Sigmoid colon (tissue), 7 donors: ENCODE results near the gene LPA. TPM values are rescaled to one million over a fixed set of nuclear protein-coding genes. Genes with fewer than 3 reads are reported as not detected.

Experiments used
- DNase-seq: peaks from one replicate; pipeline ENCODE4 v3.0.0-alpha.2; 2019
- H3K27ac ChIP-seq, 4 donors: fragments of 200-600 bp; sonication (generic); one replicate each; pipeline ENCODE4 v1.5.1; 2016 to 2019; ENCODE audit warnings: mild to moderate bottlenecking in 1 of 4
- H3K27me3 ChIP-seq, 3 donors: fragments of 200-600 bp; sonication (generic); one replicate each; pipeline ENCODE4 v1.5.1; 2019; ENCODE audit warnings: mild to moderate bottlenecking in 1 of 3
- H3K36me3 ChIP-seq, 4 donors: fragments of 200-600 bp; sonication (generic); one replicate each; pipeline ENCODE4 v1.5.1; 2016 to 2019
- H3K4me1 ChIP-seq, 4 donors: fragments of 200-600 bp; sonication (generic); one replicate each; pipeline ENCODE4 v1.5.1; 2017 to 2019
- H3K4me3 ChIP-seq, 4 donors: fragments of 200-600 bp; sonication (generic); one replicate each; pipeline ENCODE4 v1.5.1; 2017 to 2019; ENCODE audit warnings: mild to moderate bottlenecking in 2 of 4, moderate library complexity in 1 of 4
- H3K9me3 ChIP-seq, 4 donors: fragments of 200-600 bp in 3 of 4; sonication (generic) in 3 of 4; one replicate each; pipeline versions ENCODE4 v1.5.1 to v1.6.1; 2013 to 2019
- CTCF ChIP-seq, 4 experiments: fragments of 450-650 bp in 3 of 4; fragments of 200-600 bp in 1 of 4; IDR thresholded peaks; one replicate each; pipeline ENCODE4 v1.5.1; 2016 to 2019; ENCODE audit warnings: antibody characterized with exemption in 4 of 4, mild to moderate bottlenecking in 3 of 4, moderate library complexity in 2 of 4
- EP300 ChIP-seq, 4 donors: sonication (generic); formaldehyde crosslinking; IDR thresholded peaks; one replicate each; pipeline ENCODE4 v1.6.1; 2017; ENCODE audit warnings: antibody characterized with exemption in 4 of 4
- POLR2A ChIP-seq, 2 donors: fragments of 450-650 bp; IDR thresholded peaks; one replicate each; pipeline ENCODE4 v1.6.1; 2016; ENCODE audit warnings: antibody characterized with exemption in 2 of 2, mild to moderate bottlenecking in 2 of 2, moderate library complexity in 2 of 2
- POLR2AphosphoS5 ChIP-seq, 4 donors: sonication (generic); formaldehyde crosslinking; IDR thresholded peaks; one replicate each; pipeline ENCODE4 v1.6.1; 2017; ENCODE audit warnings: antibody characterized with exemption in 4 of 4
- WGBS, 2 donors: extraction: QIAGEN DNeasy Blood & Tissue Kit; methylation state at CpG; one replicate each; pipeline ENCODE4 v1.1.7; 2013; 5-methylcytosine and 5-hydroxymethylcytosine counted together
- intact Hi-C: fragments of 100-400 bp; cut with DNase I; formaldehyde crosslinking; loops from one replicate; pipeline ENCODE4 v1.15.1; 2023
- polyA plus RNA-seq, 3 donors: library from polyadenylated mRNA; stranded (reverse); fragments of 200-250 nt; gene quantifications; one replicate each; pipeline ENCODE4 v1.2.3, GENCODE V29; 2013
- total RNA-seq, 4 donors: library from RNA; depleted of rRNA; stranded (reverse); fragments of >200 nt; gene quantifications; one replicate each; pipeline ENCODE4 v1.1.0, GENCODE V29; 2016
- donor health status: healthy with polysubstance abuse.
- donor health status: Bipolar disorder and iron deficiency.
- donor health status: healthy.

LPA gene
- total and polyA plus RNA-seq, 7 donors = 0.01 TPM; not detected in 6

GRCh38 chr6:160487116-160487515 lies 177.0 kb downstream of the LPA start:
- Histone ChIP-seq H3K27ac (no peak overlapping the region), H3K36me3 (no peaks in the 10 kb centered on the region), H3K9me3 (no peaks in the 10 kb centered on the region), H3K27me3 (no peaks in the 10 kb centered on the region), H3K4me3 (no peak overlapping the region), H3K4me1 (no peaks in the 10 kb centered on the region)
- DNase-seq = no peak
- intact Hi-C loops = no loop called here
- WGBS, 2 donors = 92 to 95% methylated on average over 11 of the region's 11 CpGs
- TF ChIP-seq CTCF (IDR thresholded peaks at IDR 0.05) = no peak
- TF ChIP-seq POLR2A (IDR thresholded peaks at IDR 0.05) = no peak
- no peak for TF ChIP-seq EP300 (IDR thresholded peaks at IDR 0.05)
- TF ChIP-seq POLR2AphosphoS5 (IDR thresholded peaks at IDR 0.05) = no peak

Other genes starting within 250 kb of the LPA start
- not detected for gene PLG, start 38.0 kb upstream of the LPA start, total RNA-seq
- gene PLG, start 38.0 kb upstream of the LPA start, polyA plus RNA-seq = under 1 TPM in 1 of 3 donors, not detected in 2; 0.04 TPM